ENCODE results near the gene FTO. TPM values are rescaled to one million over a fixed set of nuclear protein-coding genes. Genes with fewer than 3 reads are reported as not detected.

Gene FTO
- total and polyA plus RNA-seq, 2 experiments from 2014 or later = 46.8 to 77.7 TPM

DNA sequence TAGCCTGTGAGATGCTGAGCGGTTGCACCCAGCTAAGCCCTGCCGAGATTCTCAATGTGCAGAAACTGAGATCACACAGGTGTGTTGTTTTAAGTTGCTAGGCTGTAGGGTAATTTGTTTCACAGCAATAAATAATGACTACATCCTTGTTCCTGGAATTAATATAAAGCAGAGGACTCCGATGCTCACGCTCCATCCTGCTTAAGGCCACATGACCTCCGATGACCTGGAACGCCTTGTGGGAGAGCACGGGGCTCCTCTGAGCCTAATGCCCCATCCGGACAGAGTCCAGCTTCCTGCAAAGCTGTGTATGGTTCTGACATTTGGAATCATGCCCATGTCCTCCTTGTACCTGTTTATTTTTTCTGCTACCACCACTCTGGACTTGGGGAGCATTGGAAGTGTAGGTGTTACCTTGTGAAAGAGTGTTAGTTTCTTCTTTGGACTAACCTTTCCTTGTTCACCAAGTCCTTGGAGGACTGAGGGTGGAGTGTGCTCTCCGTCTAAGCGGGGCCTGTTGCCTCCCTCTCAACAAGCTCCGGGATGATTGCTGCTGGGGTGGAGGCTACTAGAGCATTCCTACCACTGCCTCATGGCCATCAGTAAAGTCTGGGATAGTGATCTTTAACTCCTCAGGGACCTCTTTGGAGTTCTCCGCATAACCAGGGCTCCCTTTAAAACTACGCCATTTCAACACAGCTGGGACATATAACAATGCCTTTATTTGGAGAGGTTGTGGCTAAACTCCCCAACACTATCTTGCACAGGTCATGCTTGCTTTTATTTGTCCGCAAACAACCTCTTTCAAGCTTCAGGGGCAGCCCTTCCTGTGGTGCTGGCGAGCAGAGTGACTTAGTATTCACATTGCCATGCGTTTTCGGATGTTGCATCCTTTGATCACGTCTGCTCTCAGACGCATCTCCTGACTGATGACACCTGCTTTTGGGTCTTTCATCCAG, 457.3 kb downstream of the FTO start:
- H2AFZ ChIP-seq = no peak overlapping the region
- no peaks in the 10 kb centered on the region for H3K4me1 ChIP-seq (ENCODE audit: insufficient read depth)
- H3K9me3 ChIP-seq (ENCODE audit: low read depth) = no peaks in the 10 kb centered on the region
- no peaks in the 10 kb centered on the region for H4K20me1 ChIP-seq (ENCODE audit: insufficient read depth, poor library complexity, severe bottlenecking)
- no peaks in the 10 kb centered on the region for H3K36me3 ChIP-seq (replicated peaks; ENCODE audit: insufficient read depth, low read depth)
- TF ChIP-seq, protein P1, sequence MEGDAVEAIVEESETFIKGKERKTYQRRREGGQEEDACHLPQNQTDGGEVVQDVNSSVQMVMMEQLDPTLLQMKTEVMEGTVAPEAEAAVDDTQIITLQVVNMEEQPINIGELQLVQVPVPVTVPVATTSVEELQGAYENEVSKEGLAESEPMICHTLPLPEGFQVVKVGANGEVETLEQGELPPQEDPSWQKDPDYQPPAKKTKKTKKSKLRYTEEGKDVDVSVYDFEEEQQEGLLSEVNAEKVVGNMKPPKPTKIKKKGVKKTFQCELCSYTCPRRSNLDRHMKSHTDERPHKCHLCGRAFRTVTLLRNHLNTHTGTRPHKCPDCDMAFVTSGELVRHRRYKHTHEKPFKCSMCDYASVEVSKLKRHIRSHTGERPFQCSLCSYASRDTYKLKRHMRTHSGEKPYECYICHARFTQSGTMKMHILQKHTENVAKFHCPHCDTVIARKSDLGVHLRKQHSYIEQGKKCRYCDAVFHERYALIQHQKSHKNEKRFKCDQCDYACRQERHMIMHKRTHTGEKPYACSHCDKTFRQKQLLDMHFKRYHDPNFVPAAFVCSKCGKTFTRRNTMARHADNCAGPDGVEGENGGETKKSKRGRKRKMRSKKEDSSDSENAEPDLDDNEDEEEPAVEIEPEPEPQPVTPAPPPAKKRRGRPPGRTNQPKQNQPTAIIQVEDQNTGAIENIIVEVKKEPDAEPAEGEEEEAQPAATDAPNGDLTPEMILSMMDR (IDR thresholded peaks at IDR 0.05; ENCODE audit: poor library complexity) = no peak
- TF ChIP-seq EZH2phosphoT487 (IDR thresholded peaks at IDR 0.05; ENCODE audit: low read depth, severe bottlenecking, unreplicated experiment) (no peak), EZH2 (IDR thresholded peaks at IDR 0.05; ENCODE audit: borderline replicate concordance) (no peak)
- no peak overlapping the region for H3K4me2 ChIP-seq
- H3K4me3 ChIP-seq = no peak overlapping the region
- DNase-seq (ENCODE audit: low spot score) = no peak
- no peaks in the 10 kb centered on the region for H3K27me3 ChIP-seq
- H3K27ac ChIP-seq = no peak overlapping the region
- WGBS (ENCODE audit: low lambda C conversion rate, missing lambda C conversion rate) = 78% methylated on average over 19 of the region's 19 CpGs
- no peaks in the 10 kb centered on the region for H3K9me2 ChIP-seq (replicated peaks; ENCODE audit: insufficient read depth)
- H3K79me2 ChIP-seq = no peaks in the 10 kb centered on the region

DNA sequence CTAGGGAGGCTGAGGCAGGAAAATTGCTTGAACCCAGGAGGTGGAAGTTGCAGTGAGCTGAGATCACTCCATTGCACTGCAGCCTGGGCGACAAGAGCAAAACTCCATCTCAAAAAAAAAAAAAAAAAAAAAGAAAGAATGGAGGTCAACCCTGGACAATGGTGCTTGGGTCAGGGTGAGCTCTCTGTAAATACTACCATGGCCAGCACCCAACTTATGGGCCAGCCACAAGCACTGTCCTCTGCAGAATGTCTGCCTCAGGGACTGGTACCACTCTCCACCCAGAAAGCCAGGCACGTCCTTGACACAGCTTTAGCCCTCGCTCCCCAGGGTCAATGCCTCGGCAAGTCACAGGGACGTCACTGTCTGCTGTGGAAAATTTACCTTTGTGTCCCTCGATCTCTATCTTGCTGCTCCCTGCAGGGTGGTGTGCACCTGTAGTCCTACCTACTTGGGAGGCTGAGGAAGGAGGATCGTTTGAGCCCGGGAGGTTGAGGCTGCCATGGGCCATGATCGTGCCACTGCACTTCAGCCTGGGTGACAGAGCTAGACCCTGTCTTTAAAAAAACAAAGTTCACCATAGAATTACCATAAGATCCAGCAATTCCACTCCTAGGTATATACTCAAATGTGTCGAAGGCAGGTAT, 459.4 kb downstream of the FTO start:
- no peak overlapping the region for H3K27ac ChIP-seq
- no peaks in the 10 kb centered on the region for H3K9me2 ChIP-seq (replicated peaks; ENCODE audit: insufficient read depth)
- WGBS (ENCODE audit: low lambda C conversion rate, missing lambda C conversion rate) = 90% methylated on average over 9 of the region's 10 CpGs
- H3K4me1 ChIP-seq (ENCODE audit: insufficient read depth) = no peaks in the 10 kb centered on the region
- H3K27me3 ChIP-seq = no peaks in the 10 kb centered on the region
- no peaks in the 10 kb centered on the region for H3K36me3 ChIP-seq (replicated peaks; ENCODE audit: insufficient read depth, low read depth)
- H4K20me1 ChIP-seq (ENCODE audit: insufficient read depth, poor library complexity, severe bottlenecking) = no peaks in the 10 kb centered on the region
- no peak overlapping the region for H3K4me2 ChIP-seq
- H3K9me3 ChIP-seq (ENCODE audit: low read depth) = no peaks in the 10 kb centered on the region
- no peak for TF ChIP-seq EZH2 (IDR thresholded peaks at IDR 0.05; ENCODE audit: borderline replicate concordance)
- TF ChIP-seq EZH2phosphoT487 (IDR thresholded peaks at IDR 0.05; ENCODE audit: low read depth, severe bottlenecking, unreplicated experiment) = no peak
- TF ChIP-seq, protein P1 (IDR thresholded peaks at IDR 0.05; ENCODE audit: poor library complexity) = no peak
- H3K4me3 ChIP-seq = no peak overlapping the region
- no peaks in the 10 kb centered on the region for H3K79me2 ChIP-seq
- H2AFZ ChIP-seq = no peak overlapping the region
- no peak for DNase-seq (ENCODE audit: low spot score)

DNA sequence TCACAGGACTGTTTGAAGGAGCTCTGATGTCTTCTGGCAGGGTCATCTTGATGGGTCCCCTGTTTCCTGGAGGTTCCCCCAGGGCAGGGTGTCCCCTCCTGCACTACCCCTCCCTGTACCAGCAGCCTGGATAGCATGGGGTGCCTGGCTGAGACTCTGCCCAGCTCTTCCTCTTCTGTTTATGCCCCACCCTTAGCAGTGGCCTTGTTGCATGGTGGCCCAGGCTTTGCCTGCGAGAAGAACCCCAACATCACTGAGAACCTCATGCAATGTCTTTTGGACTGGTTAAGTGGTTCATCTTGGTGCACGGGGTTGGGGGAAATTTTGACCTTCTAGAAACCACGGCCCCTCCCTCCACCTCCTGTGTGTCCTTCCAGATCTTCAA, 460.8 kb downstream of the FTO start:
- 94% methylated on average over 3 of the region's 3 CpGs for WGBS (ENCODE audit: low lambda C conversion rate, missing lambda C conversion rate)
- H3K36me3 ChIP-seq (replicated peaks; ENCODE audit: insufficient read depth, low read depth) = no peaks in the 10 kb centered on the region
- no peak overlapping the region for H3K4me3 ChIP-seq
- H2AFZ ChIP-seq = no peak overlapping the region
- no peak overlapping the region for H3K4me2 ChIP-seq
- no peaks in the 10 kb centered on the region for H3K79me2 ChIP-seq
- H3K9me3 ChIP-seq (ENCODE audit: low read depth) = no peaks in the 10 kb centered on the region
- TF ChIP-seq EZH2 (IDR thresholded peaks at IDR 0.05; ENCODE audit: borderline replicate concordance) = no peak
- no peak for TF ChIP-seq EZH2phosphoT487 (IDR thresholded peaks at IDR 0.05; ENCODE audit: low read depth, severe bottlenecking, unreplicated experiment)
- TF ChIP-seq, protein P1 (IDR thresholded peaks at IDR 0.05; ENCODE audit: poor library complexity) = no peak
- H3K9me2 ChIP-seq (replicated peaks; ENCODE audit: insufficient read depth) = no peaks in the 10 kb centered on the region
- H3K4me1 ChIP-seq (ENCODE audit: insufficient read depth) = no peaks in the 10 kb centered on the region
- no peak overlapping the region for H3K27ac ChIP-seq
- no peaks in the 10 kb centered on the region for H3K27me3 ChIP-seq
- DNase-seq (ENCODE audit: low spot score) = no peak
- H4K20me1 ChIP-seq (ENCODE audit: insufficient read depth, poor library complexity, severe bottlenecking) = no peaks in the 10 kb centered on the region

Data from hepatocyte (in vitro differentiated cells).